Fibroblast of lung (primary cell): ENCODE results near the gene FBXL14. TPM values are rescaled to one million over a fixed set of nuclear protein-coding genes. Genes with fewer than 3 reads are reported as not detected.

Source experiments
- DNase-seq, 2 donors: peaks; one replicate each; pipeline versions ENCODE4 v3.0.0 to v3.0.0-alpha.2; 2010; ENCODE audit warnings: low read depth in 2 of 2
- H2AFZ ChIP-seq: 2 replicates; pipeline ENCODE4 v1.5.1; 2012; ENCODE audit warnings: low read length, control low read depth, inconsistent platforms
- H3K27ac ChIP-seq: 2 replicates; pipeline ENCODE4 v1.5.1; 2011; ENCODE audit warnings: low read length, control low read depth; ENCODE audit not compliant: insufficient read depth
- H3K27me3 ChIP-seq: 2 replicates; pipeline ENCODE4 v1.5.1; 2011; ENCODE audit warnings: mild to moderate bottlenecking, low read length; ENCODE audit not compliant: control insufficient read depth, insufficient read depth
- H3K36me3 ChIP-seq: 2 replicates; pipeline ENCODE4 v1.5.1; 2011; ENCODE audit warnings: low read length; ENCODE audit not compliant: control insufficient read depth, insufficient read depth
- H3K4me1 ChIP-seq: 2 replicates; pipeline ENCODE4 v1.5.1; 2011; ENCODE audit warnings: low read length; ENCODE audit not compliant: control insufficient read depth, insufficient read depth; ENCODE audit errors: extremely low read depth
- H3K4me2 ChIP-seq: 2 replicates; pipeline ENCODE4 v1.5.1; 2011; ENCODE audit warnings: low read length, control low read depth; ENCODE audit not compliant: insufficient read depth; ENCODE audit errors: extremely low read depth
- H3K4me3 ChIP-seq, 4 experiments: fragments of 200-600 bp in 1 of 4; sonication (generic) in 1 of 4; replicated peaks in 1 of 4; 2 replicates each; pipeline ENCODE4 v1.5.1; 2011 to 2016; ENCODE audit warnings: low read length in 4 of 4, low read depth in 3 of 4, mild to moderate bottlenecking in 3 of 4, control low read depth in 2 of 4, inconsistent platforms in 1 of 4, mixed read lengths in 1 of 4; ENCODE audit not compliant: insufficient read depth in 1 of 4; ENCODE audit errors: control extremely low read depth in 1 of 4
- H3K79me2 ChIP-seq: 2 replicates; pipeline ENCODE4 v1.5.1; 2012; ENCODE audit warnings: mild to moderate bottlenecking, low read length, inconsistent platforms; ENCODE audit not compliant: control insufficient read depth, insufficient read depth
- H3K9ac ChIP-seq: 2 replicates; pipeline ENCODE4 v1.5.1; 2011; ENCODE audit warnings: mild to moderate bottlenecking, low read length, control low read depth; ENCODE audit not compliant: insufficient read depth
- H3K9me3 ChIP-seq: 2 replicates; pipeline ENCODE4 v1.5.1; 2012; ENCODE audit warnings: low read depth, low read length; ENCODE audit not compliant: control insufficient read depth, insufficient read depth
- H4K20me1 ChIP-seq: 2 replicates; pipeline ENCODE4 v1.5.1; 2011; ENCODE audit warnings: low read length; ENCODE audit not compliant: control insufficient read depth, insufficient read depth; ENCODE audit errors: extremely low read depth
- EZH2 ChIP-seq: IDR thresholded peaks from 2 replicates; pipeline ENCODE4 v1.5.1; 2012; ENCODE audit warnings: low read length, control low read depth, mild to moderate bottlenecking; ENCODE audit errors: missing control alignments
- polyA plus RNA-seq, 2 donors: library from polyadenylated mRNA; depleted of rRNA in 1 of 2; stranded (reverse) in 1 of 2; unstranded in 1 of 2; fragments of >200 nt; gene quantifications; 2 replicates each; pipeline ENCODE4 v1.2.1, GENCODE V29; 2011 to 2012; ENCODE audit warnings: missing spikeins in 1 of 2
- total RNA-seq: library from RNA; depleted of rRNA; stranded (reverse); fragments of >200 nt; gene quantifications from 2 replicates; pipeline ENCODE4 v1.2.1, GENCODE V29; 2014
- TF ChIP-seq, protein P1 (sequence below), 2 donors: IDR thresholded peaks in 1 of 2; conservative IDR thresholded peaks in 1 of 2; 1 replicate in 1 of 2; 2 replicates in 1 of 2; pipeline ENCODE4 v1.5.1; 2011 to 2012; ENCODE audit warnings: low read length in 2 of 2, control low read depth in 1 of 2, inconsistent platforms in 1 of 2, low read depth in 1 of 2, mild to moderate bottlenecking in 1 of 2

Gene FBXL14
- total and polyA plus RNA-seq, 2 donors (not counting 1 experiment from before 2014, with no cell fraction given) = 2.6 to 6.4 TPM

DNA sequence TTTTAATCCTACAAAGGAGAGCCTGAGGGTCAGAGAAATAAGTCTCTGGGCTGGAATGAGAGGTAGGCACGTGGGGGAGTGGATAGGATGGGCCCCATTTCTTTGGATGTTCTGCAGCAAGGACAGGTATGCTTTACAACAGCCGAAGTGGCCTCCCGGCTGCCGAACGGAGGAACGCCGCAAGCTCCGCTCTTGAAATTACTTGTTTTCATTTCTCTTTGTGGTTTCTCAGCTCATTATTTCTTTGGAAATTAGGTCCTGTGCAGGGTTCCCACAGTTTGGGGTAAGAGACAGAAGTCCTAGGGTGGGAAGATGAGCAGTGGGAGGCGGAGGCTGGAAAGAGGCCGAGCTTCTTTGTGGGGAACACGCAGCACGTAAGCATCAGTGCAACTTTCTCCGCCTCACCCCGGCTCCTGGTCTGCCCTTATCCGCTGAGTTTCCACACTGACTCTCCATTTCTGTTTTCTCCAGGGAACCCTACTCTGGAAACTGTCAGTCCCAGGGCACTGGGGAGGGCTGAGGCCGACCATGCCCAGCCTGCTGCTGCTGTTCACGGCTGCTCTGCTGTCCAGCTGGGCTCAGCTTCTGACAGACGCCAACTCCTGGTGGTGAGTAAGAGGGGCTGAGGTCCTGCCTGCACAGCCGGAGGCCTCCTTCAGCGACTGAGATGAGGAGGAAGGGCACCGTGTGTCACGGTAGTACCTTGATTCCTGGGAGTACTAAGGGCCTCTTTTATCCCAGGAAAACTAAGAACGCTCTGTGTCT, 36.6 kb upstream of the FBXL14 start:
- Histone ChIP-seq H4K20me1 (no peaks in the 10 kb centered on the region), H3K4me3 (no peak overlapping the region), H3K27me3 (no peaks in the 10 kb centered on the region), H3K79me2 (peaks cover 6% of the 10 kb centered on the region), H3K9me3 (no peaks in the 10 kb centered on the region), H3K27ac (peak overlapping the region; percentile 24), H3K4me2 (no peak overlapping the region), H2AFZ (no peak overlapping the region), H3K36me3 (peaks cover 4% of the 10 kb centered on the region), H3K9ac (no peak overlapping the region), H3K4me1 (peaks cover 9% of the 10 kb centered on the region)
- no peak for TF ChIP-seq EZH2
- TF ChIP-seq, protein P1, sequence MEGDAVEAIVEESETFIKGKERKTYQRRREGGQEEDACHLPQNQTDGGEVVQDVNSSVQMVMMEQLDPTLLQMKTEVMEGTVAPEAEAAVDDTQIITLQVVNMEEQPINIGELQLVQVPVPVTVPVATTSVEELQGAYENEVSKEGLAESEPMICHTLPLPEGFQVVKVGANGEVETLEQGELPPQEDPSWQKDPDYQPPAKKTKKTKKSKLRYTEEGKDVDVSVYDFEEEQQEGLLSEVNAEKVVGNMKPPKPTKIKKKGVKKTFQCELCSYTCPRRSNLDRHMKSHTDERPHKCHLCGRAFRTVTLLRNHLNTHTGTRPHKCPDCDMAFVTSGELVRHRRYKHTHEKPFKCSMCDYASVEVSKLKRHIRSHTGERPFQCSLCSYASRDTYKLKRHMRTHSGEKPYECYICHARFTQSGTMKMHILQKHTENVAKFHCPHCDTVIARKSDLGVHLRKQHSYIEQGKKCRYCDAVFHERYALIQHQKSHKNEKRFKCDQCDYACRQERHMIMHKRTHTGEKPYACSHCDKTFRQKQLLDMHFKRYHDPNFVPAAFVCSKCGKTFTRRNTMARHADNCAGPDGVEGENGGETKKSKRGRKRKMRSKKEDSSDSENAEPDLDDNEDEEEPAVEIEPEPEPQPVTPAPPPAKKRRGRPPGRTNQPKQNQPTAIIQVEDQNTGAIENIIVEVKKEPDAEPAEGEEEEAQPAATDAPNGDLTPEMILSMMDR (conservative IDR thresholded peaks at IDR 0.05 in 1 of 2, IDR thresholded peaks at IDR 0.05 in 1 of 2; ENCODE audit: low read depth in 1 of 2, low read length in 2 of 2) = no peak
- peak; percentile 47 to 62 for DNase-seq

DNA sequence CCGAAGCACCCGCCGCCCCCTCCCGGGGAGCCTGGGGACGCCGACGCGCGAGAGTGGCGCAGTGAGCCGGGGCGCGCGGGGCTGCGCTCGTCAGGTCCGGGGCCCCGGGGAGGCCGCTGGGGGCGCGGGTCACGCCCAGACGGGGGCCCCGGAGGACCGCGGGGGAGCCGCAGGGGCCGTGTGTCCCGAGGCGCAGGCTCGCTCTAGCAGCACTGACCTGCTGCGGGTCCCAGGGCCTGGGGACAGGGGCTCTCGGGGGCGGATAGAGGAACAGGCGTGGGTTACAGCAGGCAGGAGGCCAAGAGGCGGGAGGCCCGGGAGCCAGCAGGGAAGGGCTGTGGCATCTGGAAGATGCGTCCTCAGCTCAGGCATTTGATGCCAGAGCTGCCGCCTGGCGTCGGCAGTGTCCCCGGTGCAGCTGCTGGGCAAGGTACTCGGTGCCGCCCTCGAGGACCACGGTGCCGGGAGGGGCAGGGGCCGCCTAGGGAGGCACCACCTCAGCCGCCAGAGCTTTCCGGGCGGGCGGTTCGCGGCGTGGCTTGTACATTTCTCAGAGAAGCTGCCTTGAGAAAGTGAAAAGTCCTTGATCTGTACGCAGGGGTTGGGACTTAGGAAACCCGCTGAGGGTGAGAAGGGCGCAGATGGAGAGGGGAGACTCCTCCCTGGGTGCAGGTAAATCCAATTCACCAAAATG, 35.9 kb upstream of the FBXL14 start:
- Histone ChIP-seq H3K27me3 (no peaks in the 10 kb centered on the region), H3K79me2 (peaks cover 6% of the 10 kb centered on the region), H3K4me1 (peaks cover 9% of the 10 kb centered on the region), H3K9ac (peak overlapping the region; percentile 11), H2AFZ (no peak overlapping the region), H3K4me3 (peak overlapping the region; percentile 11 to 49 (median 30)), H3K27ac (no peak overlapping the region), H3K9me3 (no peaks in the 10 kb centered on the region), H4K20me1 (no peaks in the 10 kb centered on the region), H3K4me2 (peak overlapping the region; percentile 64), H3K36me3 (peaks cover 4% of the 10 kb centered on the region)
- peak in 1 of 2 donors; percentile 29 for DNase-seq
- TF ChIP-seq, protein P1 (conservative IDR thresholded peaks at IDR 0.05 in 1 of 2, IDR thresholded peaks at IDR 0.05 in 1 of 2; ENCODE audit: low read depth in 1 of 2, low read length in 2 of 2) = peak; percentile 3 to 18
- TF ChIP-seq EZH2 = no peak

DNA sequence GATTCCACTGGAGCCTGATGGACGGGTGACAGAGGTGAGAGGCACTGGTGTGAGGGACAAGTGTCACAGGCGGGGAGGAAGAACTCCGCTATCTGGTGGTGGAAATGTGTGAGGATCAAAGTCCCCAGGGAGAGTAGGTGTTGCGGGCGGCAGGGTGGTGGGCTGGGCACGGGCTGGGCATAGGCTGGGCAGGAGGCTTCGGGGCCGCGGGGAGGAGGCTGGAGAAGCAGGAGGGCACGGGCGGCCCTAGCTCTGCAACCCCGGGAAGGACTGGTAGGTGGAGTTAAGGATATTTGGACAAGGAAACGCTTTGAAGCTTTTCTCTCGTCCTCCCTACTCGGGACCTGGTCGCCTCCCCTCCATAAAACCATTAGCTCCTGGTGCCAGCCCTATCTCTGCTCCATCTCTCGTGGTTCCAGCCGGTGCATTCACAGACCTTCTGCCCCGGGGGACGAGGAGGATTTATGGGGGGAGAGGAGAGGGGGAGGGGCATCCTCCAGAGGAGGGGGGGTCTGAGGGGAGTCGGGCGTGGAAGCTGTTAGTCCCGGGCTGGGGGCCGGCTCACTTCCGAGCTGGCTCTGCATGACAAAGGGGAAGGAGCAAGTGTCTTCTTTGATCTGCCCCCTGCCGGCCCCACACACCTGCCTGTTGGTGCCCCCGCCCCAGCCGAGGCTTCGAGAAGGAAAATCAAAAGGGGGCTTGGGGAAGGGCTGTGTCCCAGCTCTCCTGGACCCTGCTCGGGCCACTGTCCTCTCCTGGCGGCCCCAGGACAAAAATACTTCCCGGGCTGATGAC, 35.2 kb upstream of the FBXL14 start:
- H3K9me3 ChIP-seq = no peaks in the 10 kb centered on the region
- no peak for DNase-seq
- no peaks in the 10 kb centered on the region for H4K20me1 ChIP-seq
- no peaks in the 10 kb centered on the region for H3K27me3 ChIP-seq
- peaks cover 15% of the 10 kb centered on the region for H3K4me1 ChIP-seq
- H3K4me3 ChIP-seq = peak overlapping the region; percentile 11 to 49 (median 26)
- peaks cover 4% of the 10 kb centered on the region for H3K36me3 ChIP-seq
- TF ChIP-seq, protein P1 (conservative IDR thresholded peaks at IDR 0.05 in 1 of 2, IDR thresholded peaks at IDR 0.05 in 1 of 2; ENCODE audit: low read depth in 1 of 2, low read length in 2 of 2) = peak in 1 of 2 donors; percentile 14
- TF ChIP-seq EZH2 = no peak
- no peak overlapping the region for H3K9ac ChIP-seq
- peaks cover 5% of the 10 kb centered on the region for H3K79me2 ChIP-seq
- peak overlapping the region; percentile 64 for H3K4me2 ChIP-seq
- H2AFZ ChIP-seq = no peak overlapping the region
- H3K27ac ChIP-seq = no peak overlapping the region
